Panc1 (cell line): Measurements from ENCODE around the gene FADS2. TPM values are rescaled to one million over a fixed set of nuclear protein-coding genes. Genes with fewer than 3 reads are reported as not detected.

Experiments used
- ATAC-seq: fragments of 200-7000 bp; cut with Tn5 transposase; 2 replicates; pipeline ENCODE4 v1.9.1; 2020; ENCODE audit warnings: mild to moderate bottlenecking, moderate library complexity
- BruUV-seq: library from RNA; stranded (reverse); fragments of 400-500 nt; replicated peaks from 2 replicates; lab custom pipeline; 2021; lab: Mats Ljungman, UMichigan
- CTCF ChIA-PET: fragments of 300-600 bp; sonication (Branson Sonifier 250); formaldehyde crosslinking; loops from one replicate; lab custom pipeline; 2022; ENCODE audit warnings: antibody characterized with exemption; lab: Charles Lee
- POLR2A ChIA-PET: fragments of 300-600 bp; sonication (Branson Sonifier 250); formaldehyde crosslinking; loops from one replicate; lab custom pipeline; 2022; ENCODE audit warnings: antibody characterized with exemption; lab: Charles Lee
- DNase-seq: peaks from one replicate; pipeline ENCODE4 v3.0.0-alpha.2; 2010; ENCODE audit warnings: low read depth, low spot score
- H3K27ac ChIP-seq: 2 replicates; pipeline ENCODE4 v1.5.1; 2011; ENCODE audit warnings: mild to moderate bottlenecking, low read length, inconsistent platforms
- H3K27me3 ChIP-seq: fragments of 200-500 bp; sonication (Bioruptor generic); 2 replicates; pipeline ENCODE4 v1.6.0; 2014; ENCODE audit warnings: low read length, inconsistent platforms; ENCODE audit not compliant: control insufficient read depth, insufficient read depth
- H3K36me3 ChIP-seq: fragments of 200-500 bp; sonication (Bioruptor generic); 2 replicates; pipeline ENCODE4 v1.5.1; 2014; ENCODE audit warnings: inconsistent platforms, mild to moderate bottlenecking, low read length, moderate library complexity; ENCODE audit not compliant: control insufficient read depth, insufficient read depth
- H3K4me1 ChIP-seq: 2 replicates; pipeline ENCODE4 v1.5.1; 2011; ENCODE audit warnings: inconsistent platforms, mild to moderate bottlenecking, low read length, moderate library complexity; ENCODE audit not compliant: control insufficient read depth, insufficient read depth
- H3K4me3 ChIP-seq, 2 experiments: 2 replicates each; pipeline ENCODE4 v1.5.1; 2011 to 2012; ENCODE audit warnings: low read depth in 2 of 2, low read length in 2 of 2, mild to moderate bottlenecking in 2 of 2, inconsistent platforms in 1 of 2, moderate library complexity in 1 of 2
- H3K9me3 ChIP-seq: fragments of 200-500 bp; sonication (Bioruptor generic); 2 replicates; pipeline ENCODE4 v1.5.1; 2014; ENCODE audit warnings: low read depth, mild to moderate bottlenecking, inconsistent platforms, low read length, moderate library complexity; ENCODE audit not compliant: control insufficient read depth, insufficient read depth
- CTCF ChIP-seq: fragments of 450-650 bp; IDR thresholded peaks from 2 replicates; pipeline ENCODE4 v1.5.1; 2017; ENCODE audit warnings: mild to moderate bottlenecking
- POLR2AphosphoS5 ChIP-seq: IDR thresholded peaks from 2 replicates; pipeline ENCODE4 v1.6.1; 2012; ENCODE audit warnings: mild to moderate bottlenecking, low read depth, low read length, moderate library complexity
- REST ChIP-seq, 2 experiments: IDR thresholded peaks; 2 replicates each; pipeline ENCODE4 v1.6.1; 2011 to 2012; ENCODE audit warnings: low read depth in 2 of 2, control low read depth in 1 of 2, low read length in 1 of 2, mild to moderate bottlenecking in 1 of 2, moderate library complexity in 1 of 2; ENCODE audit not compliant: insufficient read depth in 1 of 2
- SIN3A ChIP-seq: IDR thresholded peaks from 2 replicates; pipeline ENCODE4 v1.6.1; 2012; ENCODE audit warnings: low read depth, mild to moderate bottlenecking, low read length, moderate library complexity, borderline replicate concordance; ENCODE audit not compliant: insufficient read depth
- TCF7L2 ChIP-seq: IDR thresholded peaks from 2 replicates; pipeline ENCODE4 v1.6.1; 2011; ENCODE audit warnings: mild to moderate bottlenecking, low read depth, low read length, inconsistent platforms
- in situ Hi-C: cut with HindIII; loops from 2 replicates; pipeline ENCODE4 v1.10.0; 2016; ENCODE audit warnings: low sequenced_read_pairs, low pct_unique_long_range_greater_than_20kb
- intact Hi-C: fragments of 100-400 bp; cut with micrococcal nuclease; formaldehyde crosslinking; loops from one replicate; pipeline ENCODE4 v1.10.0; 2022; ENCODE audit not compliant: unreplicated experiment
- total RNA-seq: library from RNA; stranded (reverse); gene quantifications from one replicate; pipeline ENCODE4 v1.2.1, GENCODE V29; 2021; ENCODE audit not compliant: unreplicated experiment

The FADS2 gene
- total RNA-seq, 1 experiment from 2014 or later = 679 TPM

GRCh38 chr11:61885784-61886580 is 57.9 kb downstream of the FADS2 start:
- Histone ChIP-seq H3K27me3 (no peaks in the 10 kb centered on the region), H3K9me3 (no peaks in the 10 kb centered on the region), H3K4me1 (peaks cover 8% of the 10 kb centered on the region), H3K27ac (no peak overlapping the region), H3K4me3 (no peak overlapping the region), H3K36me3 (no peaks in the 10 kb centered on the region)
- ATAC-seq = no peak
- CTCF ChIA-PET = no interaction called here
- POLR2A ChIA-PET = no interaction called here
- in situ Hi-C loops (no loop called here), intact Hi-C loops (no loop called here)
- BruUV-seq = no TSS peak
- DNase-seq = no peak
- no peak for TF ChIP-seq CTCF
- TF ChIP-seq TCF7L2 = no peak
- no peak for TF ChIP-seq POLR2AphosphoS5
- no peak for TF ChIP-seq SIN3A
- no peak for TF ChIP-seq REST (IDR thresholded peaks at IDR 0.05; ENCODE audit: insufficient read depth in 1 of 2, low read depth in 2 of 2, low read length in 1 of 2)

- Histone ChIP-seq H3K4me1 (peaks cover 8% of the 10 kb centered on the region), H3K9me3 (no peaks in the 10 kb centered on the region), H3K27me3 (no peaks in the 10 kb centered on the region), H3K27ac (no peak overlapping the region), H3K4me3 (no peak overlapping the region), H3K36me3 (no peaks in the 10 kb centered on the region)
- CTCF ChIA-PET = no interaction called here
- in situ Hi-C loops = no loop called here
- intact Hi-C loops = no loop called here
- DNase-seq (no peak), ATAC-seq (no peak)
- POLR2A ChIA-PET = no interaction called here
- TF ChIP-seq SIN3A (no peak), TCF7L2 (no peak), POLR2AphosphoS5 (no peak), CTCF (no peak)
- BruUV-seq = no TSS peak
These were observed 58.5 kb downstream of the FADS2 start for GRCh38 chr11:61886643-61887042.
